ENCODE data around the gene PTGER2. TPM values are rescaled to one million over a fixed set of nuclear protein-coding genes. Genes with fewer than 3 reads are reported as not detected.

PTGER2 gene
- total RNA-seq, 1 donor from 2014 or later, result 2.9 TPM

DNA sequence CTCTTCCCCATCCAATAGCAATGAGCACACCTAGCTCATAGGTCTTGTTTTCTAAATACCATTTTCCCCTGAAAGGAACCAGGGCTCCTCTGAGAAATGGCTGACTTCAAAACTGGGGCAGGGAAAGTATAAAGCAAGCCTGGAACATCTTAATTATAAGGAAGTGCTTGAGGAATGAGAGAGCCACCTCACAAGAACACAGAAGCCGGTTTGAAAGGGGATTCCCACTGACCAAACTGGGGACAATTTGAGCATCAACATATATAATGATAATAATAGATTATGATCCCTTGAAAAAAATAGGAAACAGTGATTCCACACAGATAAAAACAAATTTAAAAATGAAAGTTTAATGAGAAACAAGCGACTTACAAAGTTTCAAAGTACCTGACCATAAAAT is 22.1 kb downstream of the PTGER2 start:
- no peak for DNase-seq (ENCODE audit: low spot score)

DNA sequence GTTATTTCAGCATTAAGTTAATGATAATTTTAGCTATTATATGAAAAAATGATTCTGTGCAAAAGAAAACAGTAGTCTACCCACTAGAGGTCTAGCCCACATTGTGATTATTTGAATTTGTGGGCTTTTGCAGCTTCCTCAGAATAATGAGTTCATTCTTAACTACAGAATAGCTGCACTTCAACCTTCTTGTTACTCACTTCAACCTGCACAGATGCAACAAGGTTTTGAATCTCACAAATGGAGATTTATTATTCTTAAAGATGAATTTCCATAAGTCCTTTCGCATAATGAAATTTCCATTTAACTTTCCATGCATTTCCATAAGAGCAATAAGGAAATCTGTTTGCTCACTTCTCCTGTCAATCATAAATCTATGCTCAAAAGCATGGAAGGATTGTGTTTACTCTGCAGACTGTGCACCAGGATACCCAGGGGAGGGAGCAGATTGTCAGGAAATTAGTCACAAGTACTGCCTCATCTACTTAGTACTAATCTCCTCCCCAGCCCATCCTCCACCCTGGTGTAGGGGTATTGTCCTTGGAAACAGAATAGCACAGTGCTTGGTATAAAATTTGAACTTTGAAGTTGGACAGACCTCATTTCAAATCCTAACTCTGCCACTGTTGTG is 24.1 kb downstream of the PTGER2 start:
- no peak for DNase-seq (ENCODE audit: low spot score)

DNA sequence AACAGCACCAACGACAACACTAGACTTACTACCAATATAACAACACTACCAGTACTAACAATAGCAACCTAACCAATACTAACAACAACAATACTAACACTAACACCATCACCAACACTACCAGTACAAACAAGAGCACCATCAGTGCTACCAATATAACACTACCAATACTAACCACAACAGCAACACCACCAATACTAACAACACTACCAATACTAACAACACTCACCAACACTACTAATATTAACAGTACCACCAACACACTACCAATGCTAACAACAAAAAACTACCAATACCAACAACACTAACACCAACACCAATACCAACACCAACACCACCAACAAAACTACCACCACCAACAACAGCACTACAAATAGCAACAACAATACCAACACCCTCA is 25.1 kb downstream of the PTGER2 start:
- no peak for DNase-seq (ENCODE audit: low spot score)

DNA sequence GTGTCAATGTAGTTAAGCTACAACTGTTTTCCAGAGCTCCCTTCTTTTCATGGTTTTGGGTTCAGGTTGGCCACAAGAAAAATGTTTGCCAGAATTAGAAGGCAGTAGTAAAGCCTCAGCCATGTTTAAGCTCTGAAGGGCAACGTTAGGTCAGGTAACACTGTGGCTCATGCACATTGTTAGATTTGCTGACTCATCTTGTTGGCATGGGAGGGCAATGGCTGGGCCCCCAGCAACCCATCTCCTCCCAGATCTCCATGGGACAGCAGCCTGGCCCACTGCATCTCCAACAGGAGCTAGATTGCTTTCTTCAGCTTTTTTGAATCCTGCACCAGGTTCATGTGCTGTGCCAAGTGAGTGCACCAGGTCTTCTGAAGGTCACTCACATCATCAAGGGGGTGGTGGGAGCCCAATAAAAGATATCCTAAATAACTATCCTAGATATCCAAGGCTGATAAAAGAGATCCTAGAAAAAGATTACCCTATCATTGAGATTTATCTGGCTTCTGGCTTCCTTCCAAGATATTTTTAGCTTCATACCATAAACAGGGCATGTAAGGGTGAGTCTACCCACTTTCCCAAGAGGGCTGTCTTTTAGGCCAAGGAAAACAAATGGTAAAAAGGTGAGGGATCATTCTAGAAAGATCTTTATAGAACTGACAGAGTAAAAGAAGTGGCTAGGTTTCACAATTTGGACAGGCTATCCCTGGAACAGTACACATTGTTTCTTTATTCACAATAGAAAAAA is 28.9 kb downstream of the PTGER2 start:
- DNase-seq (ENCODE audit: low spot score), result no peak

DNA sequence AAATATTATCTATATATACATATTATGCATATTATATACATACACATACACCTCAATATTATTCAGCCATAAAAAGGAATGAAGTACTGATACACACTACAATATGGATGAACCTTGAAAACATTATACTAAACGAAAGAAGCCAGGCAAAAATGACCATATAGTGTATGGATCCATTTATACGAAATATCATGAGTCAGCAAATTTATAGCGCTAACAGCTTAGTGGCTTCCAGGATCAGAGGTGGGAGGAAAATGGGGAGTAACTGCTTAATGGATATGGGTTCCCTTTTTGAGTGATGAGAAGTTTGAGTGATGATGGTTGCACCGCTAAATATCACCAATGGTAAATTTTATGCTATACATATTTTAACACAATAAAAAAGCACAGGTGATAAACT is 32.7 kb downstream of the PTGER2 start:
- no peak for DNase-seq (ENCODE audit: low spot score)

DNA sequence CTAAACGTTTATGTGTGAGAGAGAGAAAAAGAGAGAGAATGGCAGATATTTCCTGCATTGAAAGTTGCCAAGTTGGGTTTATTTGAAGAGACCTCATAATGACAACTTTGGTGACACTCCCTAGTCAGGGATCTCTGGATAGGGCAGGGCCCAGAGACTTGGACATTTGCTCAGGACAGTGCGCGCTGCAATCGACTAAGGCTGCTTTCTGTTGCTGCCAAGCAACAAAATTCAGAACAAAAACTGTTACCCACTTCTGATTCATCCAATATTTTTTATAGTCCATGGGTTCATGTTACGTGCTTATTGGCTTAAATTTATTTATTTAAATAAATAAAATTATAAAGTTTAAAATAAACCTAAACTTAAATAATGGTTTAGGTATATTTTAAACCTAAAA is 34.2 kb downstream of the PTGER2 start:
- DNase-seq (ENCODE audit: low spot score), result no peak

DNA sequence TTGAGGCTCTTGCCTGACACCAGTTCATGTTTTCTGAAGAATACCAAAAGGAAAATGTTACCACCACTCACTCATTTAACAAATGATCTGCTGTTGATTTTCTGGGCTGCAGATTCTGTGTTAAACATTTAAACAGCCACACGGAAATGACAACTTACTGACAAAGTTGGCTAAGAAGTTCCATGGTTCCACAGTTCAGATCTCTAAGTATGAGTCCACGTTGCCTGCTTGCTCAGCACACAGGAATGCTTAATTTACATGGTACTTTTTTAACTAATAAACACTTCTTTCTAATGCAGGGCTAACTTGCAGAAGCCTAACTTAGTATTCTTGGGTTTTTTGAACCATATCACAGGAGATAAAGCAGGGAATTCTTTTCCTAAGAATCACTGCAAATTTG is 34.7 kb downstream of the PTGER2 start:
- DNase-seq (ENCODE audit: low spot score), result no peak

DNA sequence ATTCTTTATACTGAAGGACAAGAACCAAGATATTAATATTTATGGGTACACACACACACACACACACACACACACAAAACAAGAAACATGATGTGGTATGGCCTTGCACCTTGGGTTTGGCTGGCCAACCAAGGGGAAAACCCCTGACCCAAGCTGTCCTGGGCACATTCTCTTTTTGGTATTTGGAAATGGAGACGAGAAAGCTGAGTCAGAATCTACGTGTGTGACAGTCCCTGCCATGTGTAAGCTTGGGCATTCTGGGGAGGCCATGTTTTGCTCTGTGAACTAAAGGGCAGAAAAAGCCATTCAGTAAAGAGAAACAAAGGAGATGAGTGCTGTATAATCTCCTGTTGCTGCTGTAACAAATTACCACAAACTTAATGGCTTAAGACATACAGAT is 35.6 kb downstream of the PTGER2 start:
- DNase-seq (ENCODE audit: low spot score), result no peak

DNA sequence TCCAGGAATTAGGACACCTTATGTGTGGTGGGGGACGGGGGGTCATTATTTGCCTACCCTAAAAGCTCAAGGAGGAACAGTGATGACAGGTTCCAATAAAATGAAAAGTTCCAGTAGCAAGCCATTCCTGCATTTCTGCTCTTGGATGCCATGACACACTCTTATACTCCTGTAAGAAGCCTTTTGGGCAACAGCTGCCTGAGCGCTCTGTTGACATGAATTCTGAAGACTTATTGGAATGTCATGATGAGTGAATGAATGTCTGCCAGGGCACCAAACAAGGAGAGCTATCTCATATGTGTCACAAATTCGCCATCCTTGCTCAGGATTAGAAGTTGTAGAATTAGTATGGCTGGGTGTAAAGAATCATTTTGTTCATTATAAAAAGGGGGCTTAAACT is 36.3 kb downstream of the PTGER2 start:
- no peak for DNase-seq (ENCODE audit: low spot score)

DNA sequence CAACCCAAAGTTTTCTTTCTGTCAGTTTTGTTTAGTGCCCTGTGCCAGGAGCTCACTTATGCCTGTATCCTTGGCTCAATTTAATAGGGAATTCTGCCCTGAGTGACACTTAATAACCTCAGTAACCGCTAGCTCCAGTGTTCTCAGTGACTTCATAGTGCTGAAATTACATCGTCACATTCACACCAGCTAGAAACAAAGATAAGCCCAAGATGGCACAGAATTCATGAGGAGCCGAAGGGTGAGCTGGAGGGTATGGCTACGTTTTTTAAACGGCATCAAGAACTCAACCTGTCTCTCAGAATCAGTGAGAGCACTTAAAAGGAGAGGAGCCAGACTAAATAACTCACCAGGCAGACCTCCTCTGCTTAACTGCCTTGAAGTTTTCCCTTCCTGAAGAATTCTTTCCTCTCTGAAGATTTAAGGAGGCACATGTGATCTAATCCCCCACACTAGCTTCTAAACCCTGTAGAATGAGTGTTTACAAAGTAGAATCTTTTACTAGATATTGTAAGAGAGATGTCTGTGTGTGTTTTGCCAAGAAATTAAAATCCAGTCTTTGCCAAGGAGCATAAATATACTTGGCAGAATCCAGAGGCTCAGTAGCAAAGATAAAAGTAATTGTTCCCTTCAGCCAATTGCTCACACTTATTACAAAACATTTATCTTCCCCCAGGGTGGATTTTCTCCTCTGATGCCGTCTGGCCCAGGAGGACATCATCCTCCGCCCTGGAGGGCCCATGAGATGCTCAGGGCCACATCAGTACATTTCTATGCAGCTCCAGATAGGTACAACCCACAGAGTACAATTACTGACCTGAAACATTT is 37.3 kb downstream of the PTGER2 start:
- DNase-seq (ENCODE audit: low spot score), result peak; percentile 95

DNA sequence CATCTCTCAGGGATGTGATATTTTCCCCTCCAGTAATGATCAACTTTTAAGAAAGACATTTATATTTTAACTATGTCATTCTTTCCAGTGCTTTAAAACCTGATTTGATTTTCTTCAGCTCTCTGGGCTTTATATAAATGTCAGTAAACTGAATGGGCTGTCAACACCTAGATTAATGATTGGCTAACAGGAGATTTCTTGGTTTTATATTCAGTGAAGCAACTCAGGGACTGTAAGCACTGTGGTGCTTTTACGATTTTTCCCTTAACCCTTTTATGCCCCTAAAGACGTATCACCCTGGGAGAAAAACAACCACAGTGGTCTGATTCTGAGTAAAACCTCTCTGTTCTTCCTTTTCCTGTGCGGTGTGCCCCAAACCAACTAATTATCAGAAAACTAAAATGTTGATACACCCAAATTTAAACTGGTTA is 38.0 kb downstream of the PTGER2 start:
- DNase-seq (ENCODE audit: low spot score), result peak; percentile 79

DNA sequence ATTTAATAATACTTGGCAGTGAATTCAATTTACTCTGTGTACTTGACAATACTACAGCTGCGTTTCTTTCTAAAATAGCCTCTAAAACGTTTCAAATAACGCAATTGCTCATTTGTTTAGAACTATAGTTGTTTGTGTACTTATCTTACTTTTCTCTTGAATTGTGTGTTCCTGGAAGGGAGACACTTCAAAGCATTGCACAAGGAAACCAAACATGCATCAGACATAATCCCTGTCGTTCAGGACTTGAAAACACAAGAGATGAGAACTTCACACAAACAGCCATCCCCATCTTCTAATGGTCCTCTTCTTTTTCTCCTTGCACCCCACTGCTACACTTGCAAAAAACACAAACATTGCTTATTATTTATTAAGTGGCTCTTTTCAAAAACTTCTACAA is 38.5 kb downstream of the PTGER2 start:
- DNase-seq (ENCODE audit: low spot score), result no peak

DNA sequence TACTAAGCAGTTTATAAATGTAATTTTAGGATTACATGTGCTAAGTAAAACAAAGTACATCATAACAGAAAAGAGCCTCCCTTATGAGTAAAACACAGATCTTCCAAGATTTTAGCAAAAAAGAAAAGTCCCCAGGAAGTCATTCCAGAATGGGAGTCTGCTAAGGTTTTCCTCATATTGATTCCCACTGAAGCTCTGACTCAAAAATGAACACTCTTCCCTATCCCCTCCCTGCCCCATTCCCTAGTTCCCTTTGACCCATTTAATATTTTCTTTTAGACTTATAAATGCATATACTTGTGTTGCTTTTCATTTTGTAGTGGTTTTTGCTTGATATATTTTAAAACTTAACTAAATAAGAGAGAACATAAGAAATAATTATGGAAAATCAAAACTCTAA is 40.1 kb downstream of the PTGER2 start:
- DNase-seq (ENCODE audit: low spot score), result no peak

DNA sequence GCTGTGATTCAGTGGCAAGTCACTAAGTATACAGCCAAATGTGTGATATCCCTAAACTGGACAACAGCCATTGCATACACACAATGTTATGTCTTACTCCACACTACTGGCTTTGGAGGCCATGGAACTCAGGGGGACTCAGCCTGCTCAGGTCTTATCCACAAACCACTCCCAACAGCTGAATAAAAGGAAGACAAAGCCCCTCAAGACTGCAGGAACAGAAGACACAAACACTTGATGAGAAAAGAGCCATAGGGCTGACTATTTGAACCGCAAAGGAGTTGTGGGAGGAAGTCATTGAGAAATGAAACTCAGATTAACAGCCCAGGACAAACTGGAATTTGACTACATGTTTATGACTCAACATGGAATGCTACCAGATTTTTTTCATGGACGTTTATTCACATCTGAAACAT is 40.9 kb downstream of the PTGER2 start:
- peak; percentile 33 for DNase-seq (ENCODE audit: low spot score)

DNA sequence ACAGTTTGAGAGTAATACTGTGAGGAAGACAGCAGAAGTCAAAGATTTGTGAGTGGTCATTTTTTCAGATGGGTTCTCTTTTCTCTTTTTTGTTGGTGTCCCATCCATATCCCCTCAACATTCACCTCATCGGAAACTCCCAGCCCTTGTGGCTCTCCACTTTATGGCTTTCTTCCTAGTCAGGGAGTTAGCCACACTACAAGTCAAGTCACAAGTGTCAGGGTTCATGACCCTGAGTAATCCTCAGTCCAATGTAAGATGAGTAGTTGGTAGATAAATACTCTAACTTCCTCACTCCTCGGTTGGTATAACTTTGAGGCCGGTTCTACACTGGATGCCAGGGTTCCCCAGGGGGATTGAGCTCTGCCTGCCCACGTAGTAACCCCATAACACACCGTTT is 41.4 kb downstream of the PTGER2 start:
- DNase-seq (ENCODE audit: low spot score), result no peak

DNA sequence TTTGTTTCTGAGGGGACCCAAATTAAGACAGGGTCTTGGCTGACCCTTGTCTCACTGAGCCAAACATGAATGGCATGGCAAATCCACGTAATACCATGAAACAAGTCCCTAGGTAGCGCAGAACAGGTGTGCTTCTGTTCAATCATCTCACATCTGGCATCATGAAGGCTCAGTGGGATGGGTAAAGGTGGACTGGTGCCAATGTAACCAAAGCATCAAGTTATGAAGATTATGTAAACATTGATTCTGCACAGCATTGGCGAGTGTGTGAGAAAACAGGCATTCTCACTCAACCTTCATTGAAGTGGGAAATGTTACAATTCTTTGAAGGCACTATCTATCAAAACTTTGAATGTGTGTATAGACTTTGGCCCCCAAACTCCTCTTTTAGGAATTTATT is 41.9 kb downstream of the PTGER2 start:
- no peak for DNase-seq (ENCODE audit: low spot score)

DNA sequence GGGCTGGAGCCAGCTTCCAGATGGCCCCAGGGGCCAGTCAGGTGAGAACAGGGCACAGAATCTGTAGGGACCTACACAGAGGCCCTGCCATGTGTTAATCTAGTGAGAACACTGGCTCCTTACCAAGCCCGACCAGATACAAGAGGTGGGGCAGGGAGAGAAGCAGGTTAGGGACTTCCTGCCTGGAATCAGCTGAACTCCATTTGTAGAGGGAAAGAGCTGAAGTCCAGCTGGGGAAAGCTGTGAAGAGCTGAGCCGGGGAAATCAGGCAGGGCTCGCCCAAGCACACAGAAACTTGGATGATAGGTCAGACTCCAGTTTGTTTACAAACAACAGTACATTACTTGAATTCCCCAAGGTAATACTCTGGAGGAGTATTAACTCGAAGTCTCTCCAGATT is 46.7 kb downstream of the PTGER2 start:
- DNase-seq (ENCODE audit: low spot score), result no peak

DNA sequence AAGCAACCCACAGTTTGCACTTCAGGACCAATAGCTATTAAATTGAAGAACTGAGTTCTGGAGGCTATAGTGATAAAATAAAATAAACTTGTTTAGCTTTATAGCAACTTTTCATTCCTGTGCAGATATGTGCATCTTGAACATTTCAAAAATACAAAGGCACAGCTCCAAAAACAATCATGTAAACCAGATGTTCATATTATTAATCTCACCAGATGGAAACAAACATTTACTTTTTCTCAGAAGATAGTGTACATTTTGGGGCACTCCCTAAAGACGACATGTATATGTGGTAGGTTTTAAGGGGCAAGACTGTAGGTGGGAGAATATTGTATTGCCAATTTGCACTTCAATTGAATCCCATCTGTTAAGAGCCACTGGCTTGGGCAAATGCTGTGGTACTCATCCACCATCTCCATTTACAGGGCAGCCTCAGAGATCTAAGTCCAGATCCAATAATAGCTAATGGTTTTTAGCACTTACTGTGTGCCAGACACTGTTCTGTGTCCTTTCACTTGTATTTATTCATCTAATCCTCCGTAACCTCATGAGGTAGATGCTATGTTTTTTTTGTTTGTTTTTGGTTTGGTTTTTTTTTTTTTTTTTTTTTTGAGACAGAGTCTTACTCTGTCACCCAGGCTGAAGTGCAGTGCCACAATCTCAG is 49.1 kb downstream of the PTGER2 start:
- DNase-seq (ENCODE audit: low spot score), result no peak

DNA sequence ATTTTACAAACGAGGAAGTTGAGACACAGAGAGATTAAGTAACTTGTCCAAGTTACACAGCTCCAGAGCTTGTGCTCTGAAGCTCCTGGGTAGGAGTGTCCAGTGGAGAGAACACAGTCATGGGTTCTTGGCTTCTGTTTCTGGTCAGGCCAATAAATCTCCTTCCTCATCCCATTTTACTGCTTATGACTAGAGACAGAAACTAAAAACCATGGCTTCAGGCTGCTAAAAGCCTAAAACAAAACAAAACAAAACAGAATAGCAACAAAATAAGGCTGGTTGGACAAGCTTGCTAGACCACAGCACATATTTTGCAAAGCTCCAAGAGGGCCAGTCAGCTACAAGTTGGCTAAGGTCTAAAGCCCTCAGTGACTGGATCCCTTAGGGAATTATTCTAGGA is 49.8 kb downstream of the PTGER2 start:
- DNase-seq (ENCODE audit: low spot score), result peak; percentile 47

DNA sequence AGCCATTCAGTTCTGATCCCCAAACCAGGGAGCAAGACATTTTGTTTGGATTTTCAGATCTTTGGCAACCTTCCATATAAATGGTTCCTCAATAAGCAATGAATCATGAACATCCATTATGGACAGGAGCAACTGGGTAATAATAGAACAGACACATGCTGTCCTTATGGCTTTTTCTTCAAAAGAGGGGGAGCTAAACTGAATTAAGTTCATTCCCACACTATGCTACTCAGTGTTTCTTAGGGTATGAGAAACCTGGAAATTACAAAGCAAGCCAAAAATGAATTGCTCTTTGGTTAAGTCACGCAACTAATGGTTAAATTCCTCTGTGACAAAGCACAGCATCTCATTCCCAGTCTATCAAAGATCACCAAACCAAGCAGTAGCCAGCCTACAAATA is 51.0 kb downstream of the PTGER2 start:
- DNase-seq (ENCODE audit: low spot score), result no peak

DNA sequence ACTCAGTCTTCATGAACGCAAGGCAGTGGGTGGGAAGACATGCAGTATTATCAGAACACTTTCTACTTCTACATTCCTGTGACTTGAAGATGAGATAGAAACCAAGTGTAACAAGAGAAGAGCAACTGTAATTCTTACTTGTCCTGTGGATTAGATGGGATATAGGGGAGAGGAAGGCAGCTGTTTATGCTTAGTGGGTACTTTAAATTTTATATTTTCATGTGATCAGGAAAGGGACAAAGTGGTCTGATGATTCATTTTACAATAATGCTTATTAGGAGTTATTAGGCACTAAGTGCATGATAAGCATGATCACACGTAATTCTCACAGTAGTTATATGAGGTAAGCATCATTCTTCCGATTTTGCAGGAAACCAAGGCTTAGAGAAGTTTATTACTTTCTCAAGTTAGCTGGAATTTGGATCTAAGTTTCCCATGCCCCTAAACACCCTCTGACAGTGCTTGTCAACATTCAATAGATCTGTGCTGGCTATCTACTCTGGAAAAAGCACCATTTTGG is 52.7 kb downstream of the PTGER2 start:
- no peak for DNase-seq (ENCODE audit: low spot score)

DNA sequence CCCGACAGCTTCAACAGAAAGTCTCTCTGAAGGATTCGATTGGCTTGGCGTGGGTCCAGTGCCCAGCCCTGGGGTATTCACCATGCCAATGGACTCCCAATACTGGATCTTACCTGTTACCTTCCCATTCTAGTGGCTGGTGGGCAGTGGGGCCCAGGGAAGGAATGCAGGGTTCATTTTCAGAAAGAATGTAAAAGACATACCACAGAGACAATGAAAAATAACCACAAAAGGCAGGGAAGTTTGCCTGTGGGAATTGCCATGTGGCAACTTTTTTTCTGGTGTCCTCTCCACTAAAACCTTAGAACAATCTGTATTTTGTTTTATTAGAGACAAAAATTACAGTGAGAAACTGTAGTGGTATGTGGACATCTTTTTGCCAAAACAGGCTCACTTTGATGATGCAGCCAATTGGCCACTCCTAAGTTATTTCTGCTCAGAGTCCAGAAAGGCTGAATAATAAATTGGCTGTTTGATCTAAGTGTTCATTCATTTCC is 55.2 kb downstream of the PTGER2 start:
- DNase-seq (ENCODE audit: low spot score), result peak; percentile 25
